Activated CD4-positive, alpha-beta T cell treated with anti-CD3 and anti-CD28 coated beads, Interleukin-10, Interleukin-2, amounts not matched to agents 100 ng/mL and 50 ng/mL, durations not matched to agents 16 hours and 8 hours (primary cell): ENCODE results near the gene TAOK3.
A peak's percentile ranks its signal among the peaks of the same experiment; 100 is the strongest.

Experiments used
- DNase-seq: peaks from one replicate; pipeline ENCODE4 v3.0.0-alpha.2; 2020

TAOK3 gene

GRCh38 chr12:118126119-118126757, 246.5 kb downstream of the TAOK3 start:
- no peak for DNase-seq

GRCh38 chr12:118125743-118126118, 247.0 kb downstream of the TAOK3 start:
- no peak for DNase-seq

- no peak for DNase-seq
Observed at GRCh38 chr12:118124333-118124874, 248.3 kb downstream of the TAOK3 start.

- no peak for DNase-seq
Observed at GRCh38 chr12:118122264-118122663, 250.4 kb downstream of the TAOK3 start.

GRCh38 chr12:118120579-118121363, 251.9 kb downstream of the TAOK3 start:
- DNase-seq, result peak; percentile 65

GRCh38 chr12:118119449-118119879, 253.2 kb downstream of the TAOK3 start:
- no peak for DNase-seq

- no peak for DNase-seq
Observed at GRCh38 chr12:118109088-118109487, 263.6 kb downstream of the TAOK3 start.

GRCh38 chr12:118107694-118108093, 265.0 kb downstream of the TAOK3 start:
- DNase-seq, result no peak

- DNase-seq, result no peak
Observed at GRCh38 chr12:118107011-118107410, 265.7 kb downstream of the TAOK3 start.

GRCh38 chr12:118103601-118104382, 268.9 kb downstream of the TAOK3 start, which contains the start of gene VSIG10:
Gene VSIG10 (minus strand): TSS chr12:118104011. CDS start chr12:118103671, 340 bp downstream.
- DNase-seq, result peak; percentile 17

- DNase-seq, result no peak
Observed at GRCh38 chr12:118103201-118103600, 269.5 kb downstream of the TAOK3 start.

GRCh38 chr12:118102609-118103008, 270.1 kb downstream of the TAOK3 start:
- no peak for DNase-seq

GRCh38 chr12:118102070-118102469, 270.6 kb downstream of the TAOK3 start:
- no peak for DNase-seq

- DNase-seq, result no peak
Observed at GRCh38 chr12:118101051-118101450, 271.7 kb downstream of the TAOK3 start.
